ENCODE results near the gene BLMH.

Gene BLMH

GRCh38 chr17:30336369-30337171, 44.8 kb upstream of the BLMH start:
- H3K27me3 ChIP-seq (ENCODE audit: insufficient read depth, low read length) = no peaks in the 10 kb centered on the region
- no peak overlapping the region for H3K4me3 ChIP-seq (ENCODE audit: low read depth, low read length)
- H3K4me1 ChIP-seq (ENCODE audit: control insufficient read depth in 1 of 2, insufficient read depth in 2 of 2, low read length in 2 of 2) = peaks cover 16 to 19% of the 10 kb centered on the region in 2 experiments
- no peak overlapping the region for H2AFZ ChIP-seq (ENCODE audit: insufficient read depth, low read length, poor library complexity)
- H3K4me2 ChIP-seq (ENCODE audit: low read length) = no peak overlapping the region
- H3K79me2 ChIP-seq (ENCODE audit: control insufficient read depth, insufficient read depth, low read length, poor library complexity) = no peaks in the 10 kb centered on the region
- H3K27ac ChIP-seq (ENCODE audit: low read depth, low read length) = peak overlapping the region; percentile 79
- H4K12ac ChIP-seq (ENCODE audit: low read depth, low read length) = peak overlapping the region; percentile 59
- peak overlapping the region; percentile 96 for H2AK5ac ChIP-seq (ENCODE audit: low read length)
- no peak overlapping the region for H3K23ac ChIP-seq (ENCODE audit: low read length)
- H3K36me3 ChIP-seq (ENCODE audit: control insufficient read depth in 1 of 2, insufficient read depth in 2 of 2, low read length in 2 of 2) = no peaks in the 10 kb centered on the region
- H3K18ac ChIP-seq (ENCODE audit: low read length) = no peak overlapping the region
- peak overlapping the region; percentile 89 for H4K91ac ChIP-seq (ENCODE audit: low read depth, low read length)
- H2BK12ac ChIP-seq (ENCODE audit: low read length) = peak overlapping the region; percentile 93
- no peaks in the 10 kb centered on the region for H3K9me3 ChIP-seq (ENCODE audit: insufficient read depth, low read depth, low read length)
- H4K8ac ChIP-seq (ENCODE audit: low read depth, low read length) = peak overlapping the region; percentile 87
- H3K14ac ChIP-seq (ENCODE audit: low read length) = no peak overlapping the region
- peak; percentile 52 to 79 for DNase-seq
- peaks cover 22% of the 10 kb centered on the region for H3K79me1 ChIP-seq (ENCODE audit: low read length)
- WGBS (ENCODE audit: extremely low coverage, insufficient coverage, insufficient read length) = no CpG with 5 or more reads among the region's 8 CpGs
- H3K9ac ChIP-seq (ENCODE audit: low read length) = no peak overlapping the region
- peak overlapping the region; percentile 94 for H2BK120ac ChIP-seq (ENCODE audit: insufficient read depth, low read length, poor library complexity)
- H3K4ac ChIP-seq (ENCODE audit: low read depth, low read length) = no peak overlapping the region
- H2BK5ac ChIP-seq (ENCODE audit: low read depth, low read length, poor library complexity) = peak overlapping the region; percentile 79

GRCh38 chr17:30334421-30334820, 42.7 kb upstream of the BLMH start:
- no peak overlapping the region for H3K4me3 ChIP-seq (ENCODE audit: low read depth, low read length)
- no peak overlapping the region for H3K18ac ChIP-seq (ENCODE audit: low read length)
- H3K79me2 ChIP-seq (ENCODE audit: control insufficient read depth, insufficient read depth, low read length, poor library complexity) = no peaks in the 10 kb centered on the region
- no peak overlapping the region for H2BK5ac ChIP-seq (ENCODE audit: low read depth, low read length, poor library complexity)
- H2AFZ ChIP-seq (ENCODE audit: insufficient read depth, low read length, poor library complexity) = no peak overlapping the region
- H4K8ac ChIP-seq (ENCODE audit: low read depth, low read length) = no peak overlapping the region
- H3K14ac ChIP-seq (ENCODE audit: low read length) = no peak overlapping the region
- H3K79me1 ChIP-seq (ENCODE audit: low read length) = peaks cover 11% of the 10 kb centered on the region
- H2BK12ac ChIP-seq (ENCODE audit: low read length) = peak overlapping the region; percentile 17
- DNase-seq = peak in 1 of 2 donors; percentile 7
- no peak overlapping the region for H3K23ac ChIP-seq (ENCODE audit: low read length)
- no peak overlapping the region for H3K27ac ChIP-seq (ENCODE audit: low read depth, low read length)
- peaks cover 10 to 13% of the 10 kb centered on the region in 2 experiments for H3K4me1 ChIP-seq (ENCODE audit: control insufficient read depth in 1 of 2, insufficient read depth in 2 of 2, low read length in 2 of 2)
- H3K9ac ChIP-seq (ENCODE audit: low read length) = no peak overlapping the region
- H3K4ac ChIP-seq (ENCODE audit: low read depth, low read length) = no peak overlapping the region
- no peaks in the 10 kb centered on the region for H3K36me3 ChIP-seq (ENCODE audit: control insufficient read depth in 1 of 2, insufficient read depth in 2 of 2, low read length in 2 of 2)
- no peaks in the 10 kb centered on the region for H3K27me3 ChIP-seq (ENCODE audit: insufficient read depth, low read length)
- no peak overlapping the region for H2AK5ac ChIP-seq (ENCODE audit: low read length)
- H4K91ac ChIP-seq (ENCODE audit: low read depth, low read length) = no peak overlapping the region
- H4K12ac ChIP-seq (ENCODE audit: low read depth, low read length) = no peak overlapping the region
- WGBS (ENCODE audit: extremely low coverage, insufficient coverage, insufficient read length) = no CpG with 5 or more reads among the region's 4 CpGs
- H3K9me3 ChIP-seq (ENCODE audit: insufficient read depth, low read depth, low read length) = no peaks in the 10 kb centered on the region
- H2BK120ac ChIP-seq (ENCODE audit: insufficient read depth, low read length, poor library complexity) = no peak overlapping the region
- no peak overlapping the region for H3K4me2 ChIP-seq (ENCODE audit: low read length)

GRCh38 chr17:30333503-30334360, 42.0 kb upstream of the BLMH start, which contains the start of gene TMIGD1:
Gene TMIGD1 (minus strand): TSS chr17:30334057. CDS start chr17:30332133, 1,924 bp downstream.
- Histone ChIP-seq H3K14ac (ENCODE audit: low read length) (no peak within 1 kb of the TSS), H3K27ac (ENCODE audit: low read depth, low read length) (no peak within 1 kb of the TSS), H2AFZ (ENCODE audit: insufficient read depth, low read length, poor library complexity) (no peak within 1 kb of the TSS), H3K36me3 (ENCODE audit: control insufficient read depth in 1 of 2, insufficient read depth in 2 of 2, low read length in 2 of 2) (no peaks in the 10 kb centered on the region), H4K8ac (ENCODE audit: low read depth, low read length) (no peak within 1 kb of the TSS), H3K79me2 (ENCODE audit: control insufficient read depth, insufficient read depth, low read length, poor library complexity) (no peaks in the 10 kb centered on the region), H4K12ac (ENCODE audit: low read depth, low read length) (no peak within 1 kb of the TSS), H3K23ac (ENCODE audit: low read length) (no peak within 1 kb of the TSS), H2BK5ac (ENCODE audit: low read depth, low read length, poor library complexity) (no peak within 1 kb of the TSS), H3K79me1 (ENCODE audit: low read length) (peaks cover 11% of the 10 kb centered on the region), H3K27me3 (ENCODE audit: insufficient read depth, low read length) (no peaks in the 10 kb centered on the region), H3K9me3 (ENCODE audit: insufficient read depth, low read depth, low read length) (no peaks in the 10 kb centered on the region), H3K4me3 (ENCODE audit: low read depth, low read length) (no peak within 1 kb of the TSS), H2AK5ac (ENCODE audit: low read length) (no peak within 1 kb of the TSS), H3K4ac (ENCODE audit: low read depth, low read length) (no peak within 1 kb of the TSS), H3K4me2 (ENCODE audit: low read length) (no peak within 1 kb of the TSS), H3K18ac (ENCODE audit: low read length) (no peak within 1 kb of the TSS), H3K4me1 (ENCODE audit: control insufficient read depth in 1 of 2, insufficient read depth in 2 of 2, low read length in 2 of 2) (peaks cover 10 to 13% of the 10 kb centered on the region in 2 experiments), H3K9ac (ENCODE audit: low read length) (no peak within 1 kb of the TSS), H4K91ac (ENCODE audit: low read depth, low read length) (no peak within 1 kb of the TSS), H2BK12ac (ENCODE audit: low read length) (peak within 1 kb of the TSS; percentile 17), H2BK120ac (ENCODE audit: insufficient read depth, low read length, poor library complexity) (no peak within 1 kb of the TSS)
- no peak for DNase-seq
- WGBS (ENCODE audit: extremely low coverage, insufficient coverage, insufficient read length) = no CpG with 5 or more reads among the region's 9 CpGs

- Histone ChIP-seq H3K79me1 (ENCODE audit: low read length) (peaks cover 3% of the 10 kb centered on the region), H3K4me1 (ENCODE audit: control insufficient read depth in 1 of 2, insufficient read depth in 2 of 2, low read length in 2 of 2) (peaks cover 3% of the 10 kb centered on the region in 2 experiments), H3K4me2 (ENCODE audit: low read length) (no peak overlapping the region), H2BK120ac (ENCODE audit: insufficient read depth, low read length, poor library complexity) (no peak overlapping the region), H3K27me3 (ENCODE audit: insufficient read depth, low read length) (no peaks in the 10 kb centered on the region), H3K9me3 (ENCODE audit: insufficient read depth, low read depth, low read length) (no peaks in the 10 kb centered on the region), H2AFZ (ENCODE audit: insufficient read depth, low read length, poor library complexity) (no peak overlapping the region), H2BK12ac (ENCODE audit: low read length) (no peak overlapping the region), H3K4me3 (ENCODE audit: low read depth, low read length) (no peak overlapping the region), H3K36me3 (ENCODE audit: control insufficient read depth in 1 of 2, insufficient read depth in 2 of 2, low read length in 2 of 2) (no peaks in the 10 kb centered on the region), H3K18ac (ENCODE audit: low read length) (no peak overlapping the region), H4K91ac (ENCODE audit: low read depth, low read length) (no peak overlapping the region), H3K4ac (ENCODE audit: low read depth, low read length) (no peak overlapping the region), H2AK5ac (ENCODE audit: low read length) (no peak overlapping the region), H4K12ac (ENCODE audit: low read depth, low read length) (no peak overlapping the region), H3K14ac (ENCODE audit: low read length) (no peak overlapping the region), H4K8ac (ENCODE audit: low read depth, low read length) (no peak overlapping the region), H3K27ac (ENCODE audit: low read depth, low read length) (no peak overlapping the region), H3K79me2 (ENCODE audit: control insufficient read depth, insufficient read depth, low read length, poor library complexity) (no peaks in the 10 kb centered on the region), H3K9ac (ENCODE audit: low read length) (no peak overlapping the region), H3K23ac (ENCODE audit: low read length) (no peak overlapping the region), H2BK5ac (ENCODE audit: low read depth, low read length, poor library complexity) (no peak overlapping the region)
- no CpG with 5 or more reads among the region's 4 CpGs for WGBS (ENCODE audit: extremely low coverage, insufficient coverage, insufficient read length)
- DNase-seq = no peak
Observed at GRCh38 chr17:30332057-30332542, 40.4 kb upstream of the BLMH start.
